Hippocampal formation (tissue), 2 donors: ENCODE data around the gene TEDC2.
"Not testable (repeated sequence)": the region's sequence is repeated elsewhere in the genome, so short reads cannot be mapped to it uniquely, and the experiment has no call there.

Source experiments
- DNase-seq, 2 donors: peaks; one replicate each; lab custom pipeline; 2025; lab: John Stamatoyannopoulos, UW

The TEDC2 gene, protein sequence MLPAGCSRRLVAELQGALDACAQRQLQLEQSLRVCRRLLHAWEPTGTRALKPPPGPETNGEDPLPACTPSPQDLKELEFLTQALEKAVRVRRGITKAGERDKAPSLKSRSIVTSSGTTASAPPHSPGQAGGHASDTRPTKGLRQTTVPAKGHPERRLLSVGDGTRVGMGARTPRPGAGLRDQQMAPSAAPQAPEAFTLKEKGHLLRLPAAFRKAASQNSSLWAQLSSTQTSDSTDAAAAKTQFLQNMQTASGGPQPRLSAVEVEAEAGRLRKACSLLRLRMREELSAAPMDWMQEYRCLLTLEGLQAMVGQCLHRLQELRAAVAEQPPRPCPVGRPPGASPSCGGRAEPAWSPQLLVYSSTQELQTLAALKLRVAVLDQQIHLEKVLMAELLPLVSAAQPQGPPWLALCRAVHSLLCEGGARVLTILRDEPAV

DNA sequence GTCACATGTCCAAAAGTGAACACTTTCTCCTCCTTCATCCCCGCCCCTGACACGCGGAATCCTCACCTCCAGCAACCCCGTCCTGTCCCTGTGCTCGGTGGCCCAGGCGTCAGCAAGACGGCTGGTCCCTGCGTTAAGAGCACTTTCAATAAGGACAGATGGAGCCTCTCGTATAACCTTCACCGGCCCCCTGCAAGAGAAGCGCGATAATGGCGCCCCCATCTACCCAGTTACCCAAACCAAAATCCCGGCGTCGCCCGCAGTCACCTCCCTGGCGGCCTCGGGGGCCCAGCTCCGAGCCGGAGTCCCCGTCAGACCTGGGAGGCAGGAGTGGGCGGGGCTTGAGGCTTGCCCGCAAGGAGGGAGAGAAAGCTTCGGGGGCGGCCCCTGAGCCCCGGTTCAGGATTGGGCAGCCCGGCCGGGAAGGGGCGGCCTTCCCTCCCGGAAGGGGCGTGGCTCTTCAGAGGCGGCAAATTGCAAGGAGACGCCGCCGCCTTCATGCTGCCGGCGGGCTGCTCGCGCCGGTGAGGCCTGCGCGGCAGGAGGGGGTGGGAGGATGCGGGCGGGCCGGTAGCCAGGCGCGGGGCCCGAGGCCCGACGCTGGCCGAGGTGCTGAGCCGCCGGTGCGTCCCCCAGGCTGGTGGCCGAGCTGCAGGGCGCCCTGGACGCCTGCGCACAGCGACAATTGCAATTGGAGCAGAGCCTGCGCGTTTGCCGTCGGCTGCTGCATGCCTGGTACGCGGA lies at the start of gene TEDC2:
Gene TEDC2, plus strand, starts transcription at position 463 of the 744 bp plus-strand sequence. Its CDS starts 36 bp downstream, at position 499.
- DNase-seq = peak; percentile 91 to 93

GRCh38 chr16:2415085-2415484 lies 44.8 kb upstream of the TEDC2 start:
- DNase-seq = no peak

DNA sequence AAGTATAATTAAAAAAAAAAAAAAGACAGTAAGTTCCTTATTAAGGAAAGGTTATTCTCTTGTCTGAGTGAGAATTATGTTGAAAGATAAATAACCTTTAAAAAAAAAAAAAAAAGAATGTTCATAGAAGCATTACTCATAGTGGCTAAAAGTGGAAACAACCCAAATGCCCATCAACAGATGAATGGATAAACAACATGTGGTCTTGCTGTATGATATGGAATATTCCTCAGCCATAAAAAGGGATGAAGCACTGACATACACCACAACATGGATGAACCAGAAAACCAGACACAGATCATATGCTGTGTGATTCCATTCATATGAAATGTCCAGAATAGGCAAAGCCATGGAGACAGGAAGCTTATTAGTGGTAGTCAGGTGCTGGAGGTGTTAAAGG lies 39.9 kb upstream of the TEDC2 start:
- no peak for DNase-seq

- DNase-seq = no peak
Observed at GRCh38 chr16:2422123-2422867, 37.6 kb upstream of the TEDC2 start.

GRCh38 chr16:2424061-2425007 lies 35.6 kb upstream of the TEDC2 start:
- DNase-seq = no peak

DNA sequence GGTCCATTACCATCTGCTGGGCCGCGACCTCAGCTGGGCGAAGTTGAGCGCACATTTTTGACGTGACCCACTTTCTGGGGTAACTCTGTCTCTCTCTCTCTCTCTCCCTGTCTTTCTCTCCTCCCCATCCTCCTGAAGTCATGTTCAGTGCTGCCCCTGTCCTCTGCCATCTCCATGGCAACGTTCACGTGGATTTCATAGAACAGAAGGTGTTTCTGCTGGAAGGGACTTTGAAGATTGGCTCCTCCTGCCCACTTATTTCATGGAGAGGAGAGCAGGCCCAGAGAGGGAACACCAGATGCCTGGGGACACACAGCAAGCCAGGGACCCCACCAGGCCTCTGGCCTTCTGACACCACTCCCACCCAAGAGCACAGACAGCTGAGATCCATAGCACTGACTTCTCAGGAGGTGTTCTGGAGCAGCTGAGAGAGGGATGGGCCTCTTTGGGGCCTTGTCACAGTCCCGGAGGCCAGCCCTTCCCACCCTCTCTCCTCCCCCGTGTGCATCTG lies 34.8 kb upstream of the TEDC2 start:
- DNase-seq = no peak

GRCh38 chr16:2425825-2426430 lies 34.0 kb upstream of the TEDC2 start:
- no peak for DNase-seq

DNA sequence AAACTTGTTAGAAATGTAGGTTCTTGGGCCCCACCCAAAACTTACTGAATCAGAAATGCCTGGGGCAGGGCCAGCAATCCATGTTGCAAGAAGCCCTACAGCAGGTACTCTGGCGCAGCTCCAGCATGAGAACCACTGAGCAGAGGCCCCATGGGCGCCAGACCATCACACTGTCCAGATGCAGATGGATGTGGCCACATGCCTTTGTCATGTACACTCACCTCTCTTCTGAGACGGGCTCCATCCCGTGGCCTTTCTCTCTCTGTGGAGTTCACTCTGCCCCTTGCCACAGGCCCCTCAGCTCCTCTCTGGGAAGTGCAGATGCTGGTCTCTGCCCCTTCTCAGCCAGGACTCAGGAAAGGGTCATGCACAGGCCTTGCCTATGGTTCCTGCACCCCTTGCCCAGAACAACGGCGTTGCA lies 33.0 kb upstream of the TEDC2 start:
- DNase-seq = no peak

DNA sequence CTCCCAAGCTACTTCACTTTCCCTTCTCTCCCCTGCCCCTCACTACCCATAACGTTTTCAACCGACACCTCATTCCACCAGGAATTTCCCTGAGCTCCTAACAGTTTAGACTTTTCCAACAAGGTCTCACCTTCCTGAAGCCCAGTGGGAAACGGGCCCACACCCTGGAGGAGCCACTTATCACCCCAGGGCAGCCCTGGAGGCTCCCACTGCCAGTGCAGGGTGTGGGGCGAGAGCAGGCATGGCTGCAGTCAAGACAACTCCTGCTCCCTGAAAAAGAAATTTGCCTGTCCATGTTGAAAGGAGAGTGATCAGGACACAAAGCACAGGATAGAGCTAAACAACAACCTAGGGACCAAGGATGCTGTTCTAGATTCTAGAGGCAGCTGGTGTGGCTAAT lies 32.4 kb upstream of the TEDC2 start:
- DNase-seq = no peak

DNA sequence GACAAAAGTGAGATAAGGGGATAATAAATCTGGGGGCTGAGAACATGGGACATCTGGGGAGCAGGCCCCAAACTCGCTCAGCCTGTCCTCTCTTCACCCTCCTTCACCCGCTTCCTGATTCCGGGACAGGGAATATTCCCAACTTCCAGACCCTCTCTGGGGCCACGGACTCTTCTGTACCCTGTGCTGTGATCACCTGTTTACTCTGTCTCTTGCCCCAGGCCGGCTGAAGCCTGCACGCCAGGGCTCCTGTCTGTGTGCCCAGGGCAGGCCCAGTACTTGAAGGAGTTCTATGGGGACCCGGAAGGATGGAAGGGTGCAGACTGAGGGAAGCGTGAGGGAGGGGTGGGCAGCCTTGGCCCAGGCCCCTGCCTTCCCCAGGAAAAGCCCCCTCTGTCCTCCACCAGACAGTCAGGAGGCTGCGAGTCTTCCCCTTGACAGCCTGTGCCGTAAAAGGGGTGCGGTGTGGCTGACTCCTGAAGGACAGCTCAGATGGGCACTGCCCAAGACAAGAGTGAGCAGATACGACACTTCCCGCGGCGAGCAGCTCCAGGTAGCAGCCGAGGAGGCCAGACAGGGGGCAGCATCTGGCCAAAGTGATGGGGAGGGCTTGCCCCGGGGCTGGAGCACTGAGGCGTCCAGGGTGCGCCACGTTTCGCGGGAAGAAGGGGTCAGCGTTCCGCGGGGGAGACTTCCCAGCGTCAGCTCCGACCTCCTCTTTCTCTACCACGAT lies 31.7 kb upstream of the TEDC2 start:
- DNase-seq = no peak

DNA sequence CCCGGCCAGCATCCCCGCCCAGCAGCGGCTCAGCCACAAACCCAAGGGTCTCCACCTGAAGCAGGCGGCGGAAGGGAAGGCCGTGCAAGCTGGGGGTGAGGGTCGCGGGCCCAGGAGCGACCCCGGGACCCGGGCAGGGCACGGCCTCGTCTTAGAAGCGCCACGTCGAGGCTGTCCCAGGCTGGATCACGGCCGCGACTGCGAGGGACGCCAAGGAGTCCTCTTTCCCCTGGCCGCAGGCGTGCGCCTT lies 31.2 kb upstream of the TEDC2 start:
- no peak for DNase-seq

DNA sequence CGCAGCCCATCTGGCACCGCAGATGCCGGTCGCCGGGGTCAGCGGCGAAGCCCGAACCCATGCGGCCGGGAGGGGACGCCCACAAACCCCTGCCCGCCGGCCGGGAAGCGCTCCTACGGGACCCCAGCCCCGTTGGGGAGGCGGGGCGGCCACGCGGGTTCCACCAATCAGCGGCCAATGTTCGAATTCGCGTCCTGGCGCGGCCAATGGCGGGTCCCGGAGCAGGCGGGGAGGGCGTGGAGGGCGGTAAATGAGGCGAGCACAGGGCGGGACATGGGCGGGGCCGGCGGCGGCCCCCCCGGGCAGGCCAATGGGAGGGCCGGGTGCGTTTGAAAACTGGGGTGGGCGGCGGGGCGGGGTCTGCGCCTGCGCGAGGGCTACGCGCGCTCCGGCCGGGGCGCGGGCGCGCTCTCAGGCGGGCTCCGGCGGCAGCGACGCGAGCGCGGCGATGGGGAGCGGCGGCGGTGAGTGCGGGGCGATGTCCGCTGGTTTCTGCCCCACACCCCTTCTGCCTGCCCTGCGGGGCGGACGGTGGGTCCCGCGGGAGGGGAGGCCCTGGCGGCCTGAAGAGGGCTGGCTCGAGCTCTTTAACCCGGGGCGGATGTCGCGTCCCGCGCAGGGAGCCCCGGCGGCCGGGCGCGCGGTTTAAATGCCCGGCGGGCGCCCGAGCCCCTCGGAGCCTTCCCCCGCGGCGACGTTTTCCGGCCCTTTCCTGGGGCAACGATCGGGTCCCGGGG lies 30.7 kb upstream of the TEDC2 start, which contains the start of gene CCNF:
Gene CCNF, plus strand, starts transcription at position 414 of the 737 bp plus-strand sequence. Its CDS starts 35 bp downstream, at position 449.
- DNase-seq = peak; percentile 96 to 97

- DNase-seq = no peak
Observed at GRCh38 chr16:2429771-2430663, 29.9 kb upstream of the TEDC2 start.

- no peak for DNase-seq
Observed at GRCh38 chr16:2432286-2432685, 27.6 kb upstream of the TEDC2 start.

DNA sequence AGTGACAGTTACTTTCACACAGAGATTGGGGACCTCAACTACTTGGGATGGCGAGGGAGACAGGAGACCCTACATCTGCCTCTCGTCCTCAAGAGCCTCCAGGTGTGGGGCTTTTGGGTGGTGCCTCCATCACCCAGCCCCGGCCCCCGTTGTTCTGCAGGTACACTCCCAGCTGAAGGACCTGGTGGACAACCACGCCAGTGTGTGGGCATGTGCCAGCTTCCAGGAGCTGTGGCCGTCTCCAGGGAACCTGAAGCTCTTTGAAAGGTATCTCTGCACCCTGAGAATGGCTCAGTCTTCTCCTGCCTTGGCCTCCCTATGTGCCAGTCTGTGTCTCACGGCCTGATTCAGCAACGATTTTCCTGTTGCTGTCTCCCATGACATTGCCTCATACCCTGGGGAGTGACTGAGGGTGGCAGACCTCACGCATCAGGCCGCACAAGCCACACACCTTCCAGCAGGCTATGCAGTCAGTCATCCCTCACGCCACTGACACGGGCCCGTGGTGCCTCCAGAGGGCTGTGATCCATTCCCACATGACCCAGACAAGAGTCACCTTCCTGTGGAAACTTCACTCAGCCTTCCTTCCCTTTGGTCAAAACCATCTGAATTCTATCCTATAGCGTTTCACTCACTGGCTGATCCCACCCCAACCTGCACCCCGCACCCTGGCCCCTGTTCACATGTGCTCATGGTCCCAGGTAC lies 27.0 kb upstream of the TEDC2 start:
- DNase-seq = no peak

GRCh38 chr16:2435236-2435635 lies 24.7 kb upstream of the TEDC2 start:
- DNase-seq = not testable (repeated sequence)

DNA sequence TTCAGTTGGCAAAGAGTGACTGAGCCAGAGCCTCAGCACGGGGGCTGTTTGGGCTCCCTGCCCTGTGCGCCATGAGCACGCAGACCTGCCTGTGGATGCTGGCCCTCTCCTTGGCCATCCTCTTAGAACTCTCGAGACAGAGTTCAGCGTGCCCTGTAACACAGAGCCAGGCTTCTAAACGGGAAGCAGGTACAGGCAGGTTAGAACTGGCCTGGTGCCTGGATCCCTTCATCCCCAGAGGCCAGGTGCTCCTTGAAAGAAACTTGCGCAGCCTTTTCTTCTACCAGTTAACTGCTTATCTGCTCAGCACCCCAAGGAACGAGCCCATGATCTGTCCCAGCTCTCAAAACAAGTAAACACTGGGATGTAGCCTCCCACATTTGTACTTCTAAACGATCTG lies 23.8 kb upstream of the TEDC2 start:
- no peak for DNase-seq
